HepG2 (cell line): ENCODE measurements around the gene CADM1. TPM values are rescaled to one million over a fixed set of nuclear protein-coding genes. Genes with fewer than 3 reads are reported as not detected.

Experiments used
- ATAC-seq: fragments of 200-7000 bp; cut with Tn5 transposase; 3 replicates; pipeline ENCODE4 v1.9.1; 2020; ENCODE audit warnings: mild to moderate bottlenecking, moderate library complexity
- BruUV-seq: library from RNA; stranded (reverse); fragments of 400-500 nt; replicated peaks from 2 replicates; lab custom pipeline; 2021; lab: Mats Ljungman, UMichigan
- CTCF ChIA-PET: fragments of 300-600 bp; formaldehyde crosslinking; extraction: SDS; loops from one replicate; lab custom pipeline; 2021; ENCODE audit warnings: low total read pairs, inconsistent platforms, low intra/inter-chr PET ratio; lab: Yijun Ruan, JAX
- POLR2A ChIA-PET: fragments of 350-600 bp; sonication (Branson Sonifier 250); formaldehyde crosslinking; loops from one replicate; lab custom pipeline; 2020; ENCODE audit warnings: antibody characterized with exemption, inconsistent platforms; lab: Yijun Ruan, JAX
- DNase-seq: peaks from one replicate; pipeline ENCODE4 v3.0.0-alpha.2; 2015; ENCODE audit warnings: low spot score
- FAIRE-seq: peaks from 3 replicates; lab custom pipeline; 2011; peaks lifted over from hg19 to GRCh38; lab: Jason Lieb, UNC
- H2AFZ ChIP-seq: one replicate; pipeline ENCODE4 v1.6.1; 2011; ENCODE audit warnings: low read length, inconsistent platforms
- H3K27ac ChIP-seq: fragments of 300-600 bp; 3 replicates; pipeline ENCODE4 v1.8.0; 2011; ENCODE audit warnings: mixed run types, mild to moderate bottlenecking, mixed read lengths, low read length, inconsistent platforms; ENCODE audit not compliant: insufficient read depth; ENCODE audit errors: extremely low read length
- H3K27me3 ChIP-seq, 2 experiments: fragments of 200-600 bp in 1 of 2; 2 replicates in 1 of 2; 3 replicates in 1 of 2; pipeline versions ENCODE4 v1.6.0 to v1.8.0; 2011; ENCODE audit warnings: low read length in 2 of 2, mild to moderate bottlenecking in 2 of 2, moderate library complexity in 2 of 2, inconsistent platforms in 1 of 2; ENCODE audit not compliant: insufficient read depth in 2 of 2, control insufficient read depth in 1 of 2
- H3K36me3 ChIP-seq, 2 experiments: fragments of 200-600 bp in 1 of 2; replicated peaks in 1 of 2; 2 replicates in 1 of 2; 3 replicates in 1 of 2; pipeline versions ENCODE4 v1.5.1 to v1.8.0; 2011; ENCODE audit warnings: low read length in 2 of 2, inconsistent platforms in 1 of 2; ENCODE audit not compliant: insufficient read depth in 2 of 2, control insufficient read depth in 1 of 2
- H3K4me1 ChIP-seq: 2 replicates; pipeline ENCODE4 v1.5.1; 2012; ENCODE audit warnings: low read length, inconsistent platforms; ENCODE audit not compliant: insufficient read depth
- H3K4me2 ChIP-seq: 2 replicates; pipeline ENCODE4 v1.6.0; 2011; ENCODE audit warnings: low read depth, low read length, inconsistent platforms
- H3K4me3 ChIP-seq, 3 experiments: fragments of 200-600 bp in 1 of 3; sonication (generic), shearing (Covaris generic) in 1 of 3; replicated peaks in 1 of 3; 2 replicates each; pipeline ENCODE4 v1.5.1; 2011 to 2016; ENCODE audit warnings: low read length in 3 of 3, inconsistent platforms in 2 of 3, low read depth in 2 of 3, mild to moderate bottlenecking in 2 of 3, control low read depth in 1 of 3, mixed read lengths in 1 of 3; ENCODE audit not compliant: insufficient read depth in 1 of 3
- H3K79me2 ChIP-seq: one replicate; pipeline ENCODE4 v1.6.1; 2011; ENCODE audit warnings: low read length, inconsistent platforms; ENCODE audit not compliant: insufficient read depth
- H3K9ac ChIP-seq: 2 replicates; pipeline ENCODE4 v1.6.0; 2011; ENCODE audit warnings: mild to moderate bottlenecking, low read depth, low read length, inconsistent platforms; ENCODE audit not compliant: insufficient read depth
- H3K9me3 ChIP-seq: 2 replicates; pipeline ENCODE4 v1.5.1; 2012; ENCODE audit warnings: mild to moderate bottlenecking, low read length
- H4K20me1 ChIP-seq: 2 replicates; pipeline ENCODE4 v1.6.0; 2011; ENCODE audit warnings: inconsistent platforms, mild to moderate bottlenecking, low read length, moderate library complexity; ENCODE audit not compliant: insufficient read depth
- CENPX ChIP-seq: sonication (generic); formaldehyde crosslinking; IDR thresholded peaks from 2 replicates; pipeline ENCODE4 v1.9.0; 2021; ENCODE audit warnings: mild to moderate bottlenecking, missing genetic modification reagents, moderate library complexity
- ERF ChIP-seq: IDR thresholded peaks from 2 replicates; pipeline ENCODE4 v1.6.1; 2018; ENCODE audit warnings: missing biosample characterization, missing genetic modification reagents
- ETV6 ChIP-seq: sonication (generic); formaldehyde crosslinking; conservative IDR thresholded peaks from 2 replicates; pipeline ENCODE4 v1.4.0; 2020; ENCODE audit warnings: missing genetic modification reagents
- FOXP1 ChIP-seq, 2 experiments: fragments of 450-650 bp in 1 of 2; IDR thresholded peaks; 2 replicates each; pipeline ENCODE4 v1.6.1; 2017 to 2018; ENCODE audit warnings: antibody characterized with exemption in 1 of 2
- FOXP4 ChIP-seq: sonication (generic); formaldehyde crosslinking; IDR thresholded peaks from 2 replicates; pipeline ENCODE4 v1.4.0; 2020; ENCODE audit warnings: missing genetic modification reagents
- HOXA3 ChIP-seq: sonication (generic); formaldehyde crosslinking; IDR thresholded peaks from 2 replicates; pipeline ENCODE4 v1.5.0; 2020; ENCODE audit warnings: missing genetic modification reagents
- KAT7 ChIP-seq: IDR thresholded peaks from 2 replicates; pipeline ENCODE4 v1.6.1; 2018; ENCODE audit warnings: borderline replicate concordance, missing compliant biosample characterization
- KLF13 ChIP-seq: sonication (generic); formaldehyde crosslinking; IDR thresholded peaks from 2 replicates; pipeline ENCODE4 v1.4.0; 2020; ENCODE audit warnings: mild to moderate bottlenecking, missing genetic modification reagents
- KLF16 ChIP-seq, 2 experiments: sonication (generic) in 1 of 2; formaldehyde crosslinking in 1 of 2; IDR thresholded peaks; 2 replicates each; pipeline versions ENCODE4 v1.6.1 to v1.8.0; 2016 to 2023; ENCODE audit warnings: missing genetic modification reagents in 2 of 2, missing compliant biosample characterization in 1 of 2
- TCF7 ChIP-seq: sonication (generic); IDR thresholded peaks from 2 replicates; pipeline ENCODE4 v1.6.1; 2016; ENCODE audit warnings: antibody characterized with exemption, low read depth
- ZKSCAN8 ChIP-seq: IDR thresholded peaks from 2 replicates; pipeline ENCODE4 v1.6.1; 2016; ENCODE audit warnings: borderline replicate concordance, missing genetic modification reagents, missing compliant biosample characterization
- ZMYM2 ChIP-seq: sonication (generic); formaldehyde crosslinking; IDR thresholded peaks from 2 replicates; pipeline ENCODE4 v1.8.0; 2022; ENCODE audit warnings: mild to moderate bottlenecking, missing genetic modification reagents
- ZNF232 ChIP-seq: sonication (generic); formaldehyde crosslinking; IDR thresholded peaks from 2 replicates; pipeline ENCODE4 v1.4.0; 2020; ENCODE audit warnings: missing genetic modification reagents, borderline replicate concordance
- ZNF296 ChIP-seq: sonication (generic); formaldehyde crosslinking; conservative IDR thresholded peaks from 2 replicates; pipeline ENCODE4 v1.5.0; 2020; ENCODE audit warnings: mild to moderate bottlenecking, missing genetic modification reagents
- ZNF337 ChIP-seq: sonication (generic); formaldehyde crosslinking; IDR thresholded peaks from 2 replicates; pipeline ENCODE4 v1.5.1; 2020; ENCODE audit warnings: missing genetic modification reagents, low read depth, mild to moderate bottlenecking, borderline replicate concordance
- WGBS: methylation state at CpG from one replicate; pipeline ENCODE4 v1.1.6; 2017; ENCODE audit warnings: low lambda C conversion rate; 5-methylcytosine and 5-hydroxymethylcytosine counted together
- in situ Hi-C: cut with HindIII; loops from 2 replicates; pipeline ENCODE4 v1.10.0; 2017; ENCODE audit warnings: low pct_unique_long_range_greater_than_20kb; ENCODE audit not compliant: extremely low pct_ligation_motif_present
- intact Hi-C: fragments of 100-400 bp; cut with micrococcal nuclease; formaldehyde crosslinking; loops from one replicate; pipeline ENCODE4 v1.10.0; 2022; ENCODE audit not compliant: unreplicated experiment
- polyA plus RNA-seq, 8 experiments: library from polyadenylated mRNA; depleted of rRNA in 3 of 8; stranded (reverse) in 7 of 8; unstranded in 1 of 8; fragments of >200 nt; fragmentation: Illumina TruSeq in 4 of 8; extraction: Trizol in 4 of 8; gene quantifications; 2 replicates each; pipeline versions ENCODE4 v1.2.1 to v1.2.3, GENCODE V29; 2011 to 2016; ENCODE audit warnings: low read depth in 4 of 8, missing spikeins in 1 of 8, mixed read lengths in 1 of 8; ENCODE audit not compliant: insufficient read depth in 1 of 8
- total RNA-seq, 5 experiments: library from RNA; depleted of rRNA; stranded (reverse); fragments of >200 nt; fragmentation: Illumina TruSeq; extraction: Trizol; gene quantifications; 2 replicates each; pipeline ENCODE4 v1.2.3, GENCODE V29; 2016; ENCODE audit warnings: low read depth in 1 of 5
- TF ChIP-seq, protein P1 (sequence below): sonication (generic); formaldehyde crosslinking; IDR thresholded peaks from 2 replicates; pipeline ENCODE4 v1.4.0; 2020; ENCODE audit warnings: missing genetic modification reagents

Gene CADM1
- total and polyA plus RNA-seq, 2 of the 13 experiments (the other 11 are each of a cell fraction or from before 2014, with no cell fraction given): 71.3 to 122 TPM

GRCh38 chr11:115500547-115501501, 3.4 kb downstream of the CADM1 start:
- Histone ChIP-seq H3K9me3 (no peaks in the 10 kb centered on the region), H3K27me3 (no peaks in the 10 kb centered on the region; a peak in 1 of 5 replicates), H2AFZ (peak overlapping the region; percentile 5), H4K20me1 (peaks cover 4% of the 10 kb centered on the region; the same call in 1 of the 2 replicates), H3K9ac (peak overlapping the region; percentile 87), H3K27ac (peak overlapping the region; percentile 67), H3K4me1 (peaks cover 54% of the 10 kb centered on the region), H3K4me3 (peak overlapping the region; percentile 89 to 92 (median 89)), H3K4me2 (peak overlapping the region; percentile 87), H3K79me2 (peaks cover 79% of the 10 kb centered on the region), H3K36me3 (0 out of 5 replicates have a peak, but pooled peaks cover 0 to 1% of the 10 kb centered on the region in 2 experiments)
- peak; percentile 94 for DNase-seq
- POLR2A ChIA-PET: interaction anchor here (0.6 to 1.4 kb wide), 6 partner anchors 11 to 294 kb away, joined by 3 to 6 read pairs (median 4); no protein-coding TSS in a partner anchor
- no TSS peak for BruUV-seq
- CTCF ChIA-PET: no interaction called here
- intact Hi-C loops: loop anchor here (5.0 kb wide), 3 partner anchors 79 to 124 kb away; no protein-coding TSS in a partner anchor
- FAIRE-seq: peak; percentile 72
- under 1% methylated on average over 14 of the region's 14 CpGs for WGBS
- in situ Hi-C loops: loop anchor here (5.0 kb wide), 1 partner anchor 164 kb away; no protein-coding TSS in a partner anchor
- ATAC-seq: peak; percentile 8
- TF ChIP-seq, protein P1, sequence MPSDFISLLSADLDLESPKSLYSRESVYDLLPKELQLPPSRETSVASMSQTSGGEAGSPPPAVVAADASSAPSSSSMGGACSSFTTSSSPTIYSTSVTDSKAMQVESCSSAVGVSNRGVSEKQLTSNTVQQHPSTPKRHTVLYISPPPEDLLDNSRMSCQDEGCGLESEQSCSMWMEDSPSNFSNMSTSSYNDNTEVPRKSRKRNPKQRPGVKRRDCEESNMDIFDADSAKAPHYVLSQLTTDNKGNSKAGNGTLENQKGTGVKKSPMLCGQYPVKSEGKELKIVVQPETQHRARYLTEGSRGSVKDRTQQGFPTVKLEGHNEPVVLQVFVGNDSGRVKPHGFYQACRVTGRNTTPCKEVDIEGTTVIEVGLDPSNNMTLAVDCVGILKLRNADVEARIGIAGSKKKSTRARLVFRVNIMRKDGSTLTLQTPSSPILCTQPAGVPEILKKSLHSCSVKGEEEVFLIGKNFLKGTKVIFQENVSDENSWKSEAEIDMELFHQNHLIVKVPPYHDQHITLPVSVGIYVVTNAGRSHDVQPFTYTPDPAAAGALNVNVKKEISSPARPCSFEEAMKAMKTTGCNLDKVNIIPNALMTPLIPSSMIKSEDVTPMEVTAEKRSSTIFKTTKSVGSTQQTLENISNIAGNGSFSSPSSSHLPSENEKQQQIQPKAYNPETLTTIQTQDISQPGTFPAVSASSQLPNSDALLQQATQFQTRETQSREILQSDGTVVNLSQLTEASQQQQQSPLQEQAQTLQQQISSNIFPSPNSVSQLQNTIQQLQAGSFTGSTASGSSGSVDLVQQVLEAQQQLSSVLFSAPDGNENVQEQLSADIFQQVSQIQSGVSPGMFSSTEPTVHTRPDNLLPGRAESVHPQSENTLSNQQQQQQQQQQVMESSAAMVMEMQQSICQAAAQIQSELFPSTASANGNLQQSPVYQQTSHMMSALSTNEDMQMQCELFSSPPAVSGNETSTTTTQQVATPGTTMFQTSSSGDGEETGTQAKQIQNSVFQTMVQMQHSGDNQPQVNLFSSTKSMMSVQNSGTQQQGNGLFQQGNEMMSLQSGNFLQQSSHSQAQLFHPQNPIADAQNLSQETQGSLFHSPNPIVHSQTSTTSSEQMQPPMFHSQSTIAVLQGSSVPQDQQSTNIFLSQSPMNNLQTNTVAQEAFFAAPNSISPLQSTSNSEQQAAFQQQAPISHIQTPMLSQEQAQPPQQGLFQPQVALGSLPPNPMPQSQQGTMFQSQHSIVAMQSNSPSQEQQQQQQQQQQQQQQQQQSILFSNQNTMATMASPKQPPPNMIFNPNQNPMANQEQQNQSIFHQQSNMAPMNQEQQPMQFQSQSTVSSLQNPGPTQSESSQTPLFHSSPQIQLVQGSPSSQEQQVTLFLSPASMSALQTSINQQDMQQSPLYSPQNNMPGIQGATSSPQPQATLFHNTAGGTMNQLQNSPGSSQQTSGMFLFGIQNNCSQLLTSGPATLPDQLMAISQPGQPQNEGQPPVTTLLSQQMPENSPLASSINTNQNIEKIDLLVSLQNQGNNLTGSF (CRISPR knock-in tag): no peak
- TF ChIP-seq HOXA3 (CRISPR knock-in tag) (peak; percentile 34; the same call in 1 of the 2 replicates), ETV6 (no peak), KAT7 (no peak), FOXP4 (CRISPR knock-in tag) (peak; percentile 55; the same call in 1 of the 2 replicates), ZMYM2 (CRISPR knock-in tag) (no peak), ERF (CRISPR knock-in tag) (0 out of 2 replicates have a peak, but pooled peaks have one; percentile 46), ZNF232 (CRISPR knock-in tag) (no peak), KLF13 (no peak), CENPX (CRISPR knock-in tag) (no peak), KLF16 (CRISPR knock-in tag; IDR thresholded peaks at IDR 0.05) (peak in 1 of 2 experiments; percentile 16; a peak in 1 of 4 replicates), ZNF296 (CRISPR knock-in tag) (no peak), TCF7 (peak; percentile 25; the same call in 1 of the 2 replicates), ZNF337 (CRISPR knock-in tag) (no peak), ZKSCAN8 (CRISPR knock-in tag) (peak; percentile 38; the same call in 1 of the 2 replicates), FOXP1 (IDR thresholded peaks at IDR 0.05) (no peak), FOXP1 (CRISPR knock-in tag; IDR thresholded peaks at IDR 0.05) (peak; percentile 52; the same call in 1 of the 2 replicates)
